ENCODE data around the gene MAML2. TPM values are rescaled to one million over a fixed set of nuclear protein-coding genes. Genes with fewer than 3 reads are reported as not detected.

The MAML2 gene
- total RNA-seq, 4 donors from 2014 or later, result 34.3 to 58.8 (median 56.0) TPM

- TF ChIP-seq CTCF (IDR thresholded peaks at IDR 0.05; ENCODE audit: low read depth), result no peak
Measured at GRCh38 chr11:96232132-96232531, 110.9 kb downstream of the MAML2 start.

GRCh38 chr11:96230686-96231085 is 112.3 kb downstream of the MAML2 start:
- no peak for TF ChIP-seq CTCF (IDR thresholded peaks at IDR 0.05; ENCODE audit: low read depth)

- TF ChIP-seq CTCF (IDR thresholded peaks at IDR 0.05; ENCODE audit: low read depth), result no peak
Measured at GRCh38 chr11:96229354-96229977, 113.5 kb downstream of the MAML2 start.

- no peak for TF ChIP-seq CTCF (IDR thresholded peaks at IDR 0.05; ENCODE audit: low read depth)
Measured at GRCh38 chr11:96228910-96229309, 114.1 kb downstream of the MAML2 start.

- TF ChIP-seq CTCF (IDR thresholded peaks at IDR 0.05; ENCODE audit: low read depth), result no peak
Measured at GRCh38 chr11:96228473-96228891, 114.5 kb downstream of the MAML2 start.

- no peak for TF ChIP-seq CTCF (IDR thresholded peaks at IDR 0.05; ENCODE audit: low read depth)
Measured at GRCh38 chr11:96227244-96227643, 115.8 kb downstream of the MAML2 start.

- TF ChIP-seq CTCF (IDR thresholded peaks at IDR 0.05; ENCODE audit: low read depth), result no peak
Measured at GRCh38 chr11:96223083-96223482, 119.9 kb downstream of the MAML2 start.
